Liver (tissue), 9 donors: ENCODE data around the gene RTN4. TPM values are rescaled to one million over a fixed set of nuclear protein-coding genes. Genes with fewer than 3 reads are reported as not detected.

Experiments
- DNase-seq: peaks from one replicate; pipeline ENCODE4 v3.0.0-alpha.2; 2017; ENCODE audit warnings: low spot score
- H3K27ac ChIP-seq, 2 donors: one replicate each; pipeline ENCODE4 v1.7.0; 2013; ENCODE audit warnings: inconsistent platforms in 2 of 2, low read length in 2 of 2, control low read depth in 1 of 2, low read depth in 1 of 2, mild to moderate bottlenecking in 1 of 2
- H3K27me3 ChIP-seq, 4 donors: one replicate each; pipeline versions ENCODE4 v1.6.1 to v1.7.0; 2013; ENCODE audit warnings: low read length in 3 of 4, inconsistent platforms in 1 of 4, mild to moderate bottlenecking in 1 of 4, moderate library complexity in 1 of 4; ENCODE audit not compliant: control insufficient read depth in 4 of 4, insufficient read depth in 4 of 4
- H3K36me3 ChIP-seq, 4 donors: one replicate each; pipeline versions ENCODE4 v1.6.1 to v1.7.0; 2013; ENCODE audit warnings: low read length in 3 of 4, mild to moderate bottlenecking in 3 of 4, low read depth in 1 of 4, moderate library complexity in 1 of 4; ENCODE audit not compliant: control insufficient read depth in 4 of 4, insufficient read depth in 3 of 4
- H3K4me1 ChIP-seq, 4 donors: one replicate each; pipeline versions ENCODE4 v1.6.1 to v1.7.0; 2013; ENCODE audit warnings: low read length in 3 of 4, mild to moderate bottlenecking in 3 of 4, moderate library complexity in 1 of 4; ENCODE audit not compliant: control insufficient read depth in 4 of 4, insufficient read depth in 4 of 4
- H3K4me3 ChIP-seq, 3 donors: one replicate each; pipeline versions ENCODE4 v1.6.1 to v1.7.0; 2013; ENCODE audit warnings: low read length in 3 of 3, control low read depth in 1 of 3, low read depth in 1 of 3, mild to moderate bottlenecking in 1 of 3
- H3K9ac ChIP-seq, 2 donors: one replicate each; pipeline ENCODE4 v1.7.0; 2013; ENCODE audit warnings: low read length in 2 of 2, mild to moderate bottlenecking in 2 of 2, moderate library complexity in 2 of 2, control low read depth in 1 of 2, low read depth in 1 of 2
- H3K9me3 ChIP-seq, 4 donors: one replicate each; pipeline versions ENCODE4 v1.6.1 to v1.7.0; 2013; ENCODE audit warnings: low read length in 3 of 4; ENCODE audit not compliant: control insufficient read depth in 4 of 4
- ATF3 ChIP-seq: IDR thresholded peaks from 2 replicates; pipeline ENCODE4 v1.6.1; 2016; ENCODE audit warnings: antibody characterized with exemption
- EGR1 ChIP-seq, 2 donors: IDR thresholded peaks; 2 replicates each; pipeline ENCODE4 v1.6.1; 2016 to 2018; ENCODE audit warnings: antibody characterized with exemption in 2 of 2, low read depth in 2 of 2
- FOXA1 ChIP-seq: IDR thresholded peaks from 2 replicates; pipeline ENCODE4 v1.6.1; 2016; ENCODE audit warnings: antibody characterized with exemption
- FOXA2 ChIP-seq: IDR thresholded peaks from 2 replicates; pipeline ENCODE4 v1.6.1; 2016; ENCODE audit warnings: antibody characterized with exemption
- GABPA ChIP-seq, 2 donors: IDR thresholded peaks in 1 of 2; conservative IDR thresholded peaks in 1 of 2; 2 replicates each; pipeline ENCODE4 v1.6.1; 2016; ENCODE audit warnings: antibody characterized with exemption in 2 of 2, mild to moderate bottlenecking in 1 of 2, moderate library complexity in 1 of 2
- HNF4A ChIP-seq, 2 donors: conservative IDR thresholded peaks; 2 replicates each; pipeline ENCODE4 v1.6.1; 2016; ENCODE audit warnings: antibody characterized with exemption in 2 of 2, mild to moderate bottlenecking in 2 of 2
- HNF4G ChIP-seq: IDR thresholded peaks from 2 replicates; pipeline ENCODE4 v1.6.1; 2016; ENCODE audit warnings: antibody characterized with exemption
- JUND ChIP-seq, 2 donors: IDR thresholded peaks; 2 replicates each; pipeline ENCODE4 v1.6.1; 2016; ENCODE audit warnings: antibody characterized with exemption in 2 of 2
- NR2F2 ChIP-seq: IDR thresholded peaks from 2 replicates; pipeline ENCODE4 v1.6.1; 2016; ENCODE audit warnings: antibody characterized with exemption
- RAD21 ChIP-seq, 2 donors: IDR thresholded peaks; 2 replicates each; pipeline ENCODE4 v1.6.1; 2016; ENCODE audit warnings: antibody characterized with exemption in 2 of 2, mild to moderate bottlenecking in 2 of 2
- RXRA ChIP-seq, 2 donors: IDR thresholded peaks; 2 replicates each; pipeline ENCODE4 v1.6.1; 2017 to 2018; ENCODE audit warnings: antibody characterized with exemption in 2 of 2, mild to moderate bottlenecking in 1 of 2
- SP1 ChIP-seq: IDR thresholded peaks from 2 replicates; pipeline ENCODE4 v1.6.1; 2018; ENCODE audit warnings: antibody characterized with exemption, mild to moderate bottlenecking
- TAF1 ChIP-seq: conservative IDR thresholded peaks from 2 replicates; pipeline ENCODE4 v1.6.1; 2016; ENCODE audit warnings: antibody characterized with exemption, mild to moderate bottlenecking
- YY1 ChIP-seq: IDR thresholded peaks from 2 replicates; pipeline ENCODE4 v1.6.1; 2016; ENCODE audit warnings: antibody characterized with exemption, mild to moderate bottlenecking
- WGBS: extraction: QIAGEN DNeasy Blood & Tissue Kit; methylation state at CpG from one replicate; pipeline ENCODE4 v1.1.7; 2013; 5-methylcytosine and 5-hydroxymethylcytosine counted together
- polyA plus RNA-seq, 2 donors: library from polyadenylated mRNA; stranded (reverse) in 1 of 2; unstranded in 1 of 2; fragments of 200-250 nt in 1 of 2; fragments of >200 nt in 1 of 2; fragmentation: Nextera tagmentation in 1 of 2; extraction: Ambion mirVana in 1 of 2; gene quantifications; one replicate each; pipeline versions ENCODE4 v1.2.1 to v1.2.3, GENCODE V29; 2013 to 2015
- total RNA-seq, 2 donors: library from RNA; depleted of rRNA; stranded (reverse); fragments of >200 nt; gene quantifications; one replicate each; pipeline ENCODE4 v1.2.3, GENCODE V29; 2014
- TF ChIP-seq, protein P1 (sequence below): IDR thresholded peaks from 2 replicates; pipeline ENCODE4 v1.6.1; 2016; ENCODE audit warnings: antibody characterized with exemption, mild to moderate bottlenecking
- TF ChIP-seq, protein P2 (sequence below): fragments of 150-350 bp; IDR thresholded peaks from 2 replicates; pipeline ENCODE4 v1.5.1; 2017; ENCODE audit warnings: improper control_type of control experiment, low read depth, low read length; ENCODE audit not compliant: missing input control
- donor health status: healthy.
- donor health status: healthy.
- donor health status: healthy.
- donor health status: healthy.
- donor health status: healthy.

Gene RTN4
- total and polyA plus RNA-seq, 4 donors: 73.5 to 348 (median 151) TPM

DNA sequence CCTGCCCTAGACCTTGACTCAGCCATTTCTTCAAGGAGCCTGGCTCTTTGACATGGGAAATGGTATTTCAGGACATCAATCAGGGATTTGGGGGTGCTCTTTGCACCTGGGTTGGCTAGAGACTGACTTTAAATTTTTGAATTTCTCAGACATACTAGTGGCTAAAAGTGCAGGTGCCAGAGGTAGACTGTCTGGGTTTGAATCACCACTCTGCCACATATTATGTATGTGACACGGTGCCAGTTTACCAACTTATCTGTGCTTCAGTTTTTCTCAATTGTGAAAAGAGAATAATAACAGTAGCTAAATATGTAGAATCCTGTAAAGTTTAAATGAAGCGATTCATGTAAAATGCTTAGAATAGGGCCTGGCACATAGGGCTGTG lies 49.2 kb upstream of the RTN4 start:
- Histone ChIP-seq H3K9me3 (no peaks in the 10 kb centered on the region), H3K4me3 (no peak overlapping the region), H3K9ac (no peak overlapping the region), H3K4me1 (peaks cover 0 to 2% (median 0%) of the 10 kb centered on the region in 4 donors), H3K36me3 (no peaks in the 10 kb centered on the region), H3K27ac (no peak overlapping the region), H3K27me3 (no peaks in the 10 kb centered on the region)
- TF ChIP-seq EGR1 (IDR thresholded peaks at IDR 0.05; ENCODE audit: low read depth in 2 of 2): no peak
- no peak for TF ChIP-seq HNF4G
- no peak for TF ChIP-seq FOXA1
- no peak for TF ChIP-seq YY1
- no peak for TF ChIP-seq HNF4A (conservative IDR thresholded peaks at IDR 0.05)
- no peak for TF ChIP-seq RAD21 (IDR thresholded peaks at IDR 0.05)
- no peak for DNase-seq
- WGBS: 97% methylated on average over 2 of the region's 2 CpGs

DNA sequence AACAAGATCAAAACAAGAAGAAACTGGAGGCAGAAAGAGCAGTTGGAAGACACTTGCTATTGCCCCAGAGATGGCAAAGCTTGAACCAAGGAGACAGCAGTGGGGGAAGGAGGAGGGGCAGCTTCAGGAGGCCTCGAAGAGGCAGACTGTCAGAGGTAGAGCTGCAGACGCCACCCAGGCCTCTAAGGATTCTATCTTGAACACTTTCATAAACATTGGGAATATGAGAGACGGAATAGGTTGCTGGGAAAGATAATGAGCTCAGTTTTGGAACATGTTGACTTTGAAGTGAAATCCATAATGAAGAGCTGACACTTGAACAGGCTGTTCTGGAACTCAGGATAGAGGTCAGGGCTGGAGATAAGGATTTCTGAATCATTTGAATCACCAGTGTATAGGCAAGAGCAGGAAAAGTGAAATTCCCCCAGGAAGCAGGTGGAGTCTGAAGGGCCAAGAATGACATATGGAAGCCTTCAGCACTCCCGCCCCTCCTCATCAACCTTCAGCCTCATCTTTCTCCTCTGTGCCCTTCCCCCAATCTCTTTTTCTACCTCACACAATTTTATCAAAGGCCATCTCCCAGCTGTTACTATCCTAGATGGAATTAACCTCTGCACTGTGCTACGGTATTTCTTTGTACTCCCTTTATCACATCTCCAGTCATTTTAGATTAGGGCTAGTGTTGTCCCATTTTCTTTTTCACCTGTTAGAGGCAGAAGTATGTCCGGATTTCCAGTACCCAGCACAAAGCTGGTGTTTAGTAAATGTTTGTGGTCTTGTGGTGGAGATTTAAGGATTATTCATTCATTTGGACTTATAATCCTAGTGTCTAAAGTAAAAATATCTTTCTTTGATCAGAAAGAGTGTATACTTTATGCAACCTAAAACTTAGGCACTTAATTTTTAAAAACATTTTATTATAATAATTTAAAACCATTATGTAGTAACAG lies 47.5 kb upstream of the RTN4 start:
- DNase-seq: no peak
- Histone ChIP-seq H3K4me3 (no peak overlapping the region), H3K9me3 (no peaks in the 10 kb centered on the region), H3K4me1 (peaks cover 0 to 2% (median 0%) of the 10 kb centered on the region in 4 donors), H3K27me3 (no peaks in the 10 kb centered on the region), H3K9ac (no peak overlapping the region), H3K27ac (no peak overlapping the region), H3K36me3 (no peaks in the 10 kb centered on the region)
- TF ChIP-seq EGR1 (IDR thresholded peaks at IDR 0.05; ENCODE audit: low read depth in 2 of 2) (no peak), NR2F2 (no peak), FOXA1 (no peak), JUND (IDR thresholded peaks at IDR 0.05) (no peak), ATF3 (no peak), RXRA (IDR thresholded peaks at IDR 0.05) (no peak), TAF1 (no peak)
- TF ChIP-seq, protein P1, sequence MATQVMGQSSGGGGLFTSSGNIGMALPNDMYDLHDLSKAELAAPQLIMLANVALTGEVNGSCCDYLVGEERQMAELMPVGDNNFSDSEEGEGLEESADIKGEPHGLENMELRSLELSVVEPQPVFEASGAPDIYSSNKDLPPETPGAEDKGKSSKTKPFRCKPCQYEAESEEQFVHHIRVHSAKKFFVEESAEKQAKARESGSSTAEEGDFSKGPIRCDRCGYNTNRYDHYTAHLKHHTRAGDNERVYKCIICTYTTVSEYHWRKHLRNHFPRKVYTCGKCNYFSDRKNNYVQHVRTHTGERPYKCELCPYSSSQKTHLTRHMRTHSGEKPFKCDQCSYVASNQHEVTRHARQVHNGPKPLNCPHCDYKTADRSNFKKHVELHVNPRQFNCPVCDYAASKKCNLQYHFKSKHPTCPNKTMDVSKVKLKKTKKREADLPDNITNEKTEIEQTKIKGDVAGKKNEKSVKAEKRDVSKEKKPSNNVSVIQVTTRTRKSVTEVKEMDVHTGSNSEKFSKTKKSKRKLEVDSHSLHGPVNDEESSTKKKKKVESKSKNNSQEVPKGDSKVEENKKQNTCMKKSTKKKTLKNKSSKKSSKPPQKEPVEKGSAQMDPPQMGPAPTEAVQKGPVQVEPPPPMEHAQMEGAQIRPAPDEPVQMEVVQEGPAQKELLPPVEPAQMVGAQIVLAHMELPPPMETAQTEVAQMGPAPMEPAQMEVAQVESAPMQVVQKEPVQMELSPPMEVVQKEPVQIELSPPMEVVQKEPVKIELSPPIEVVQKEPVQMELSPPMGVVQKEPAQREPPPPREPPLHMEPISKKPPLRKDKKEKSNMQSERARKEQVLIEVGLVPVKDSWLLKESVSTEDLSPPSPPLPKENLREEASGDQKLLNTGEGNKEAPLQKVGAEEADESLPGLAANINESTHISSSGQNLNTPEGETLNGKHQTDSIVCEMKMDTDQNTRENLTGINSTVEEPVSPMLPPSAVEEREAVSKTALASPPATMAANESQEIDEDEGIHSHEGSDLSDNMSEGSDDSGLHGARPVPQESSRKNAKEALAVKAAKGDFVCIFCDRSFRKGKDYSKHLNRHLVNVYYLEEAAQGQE: no peak
- WGBS: 75% methylated on average over 6 of the region's 6 CpGs

- Histone ChIP-seq H3K36me3 (no peaks in the 10 kb centered on the region), H3K9ac (no peak overlapping the region), H3K9me3 (no peaks in the 10 kb centered on the region), H3K4me1 (peaks cover 0 to 2% (median 0%) of the 10 kb centered on the region in 4 donors), H3K4me3 (no peak overlapping the region), H3K27ac (no peak overlapping the region), H3K27me3 (no peaks in the 10 kb centered on the region)
- no peak for TF ChIP-seq HNF4A (conservative IDR thresholded peaks at IDR 0.05)
- TF ChIP-seq GABPA (IDR thresholded peaks at IDR 0.05 in 1 of 2, conservative IDR thresholded peaks at IDR 0.05 in 1 of 2): no peak
- no peak for TF ChIP-seq HNF4G
- no peak for TF ChIP-seq ATF3
- no peak for TF ChIP-seq RAD21 (IDR thresholded peaks at IDR 0.05)
- TF ChIP-seq SP1: no peak
- TF ChIP-seq, protein P1: no peak
- TF ChIP-seq, protein P2, sequence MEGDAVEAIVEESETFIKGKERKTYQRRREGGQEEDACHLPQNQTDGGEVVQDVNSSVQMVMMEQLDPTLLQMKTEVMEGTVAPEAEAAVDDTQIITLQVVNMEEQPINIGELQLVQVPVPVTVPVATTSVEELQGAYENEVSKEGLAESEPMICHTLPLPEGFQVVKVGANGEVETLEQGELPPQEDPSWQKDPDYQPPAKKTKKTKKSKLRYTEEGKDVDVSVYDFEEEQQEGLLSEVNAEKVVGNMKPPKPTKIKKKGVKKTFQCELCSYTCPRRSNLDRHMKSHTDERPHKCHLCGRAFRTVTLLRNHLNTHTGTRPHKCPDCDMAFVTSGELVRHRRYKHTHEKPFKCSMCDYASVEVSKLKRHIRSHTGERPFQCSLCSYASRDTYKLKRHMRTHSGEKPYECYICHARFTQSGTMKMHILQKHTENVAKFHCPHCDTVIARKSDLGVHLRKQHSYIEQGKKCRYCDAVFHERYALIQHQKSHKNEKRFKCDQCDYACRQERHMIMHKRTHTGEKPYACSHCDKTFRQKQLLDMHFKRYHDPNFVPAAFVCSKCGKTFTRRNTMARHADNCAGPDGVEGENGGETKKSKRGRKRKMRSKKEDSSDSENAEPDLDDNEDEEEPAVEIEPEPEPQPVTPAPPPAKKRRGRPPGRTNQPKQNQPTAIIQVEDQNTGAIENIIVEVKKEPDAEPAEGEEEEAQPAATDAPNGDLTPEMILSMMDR: no peak
- no peak for TF ChIP-seq FOXA2
- 89% methylated on average over 1 of the region's 1 CpG for WGBS
- DNase-seq: no peak
These were observed 46.8 kb upstream of the RTN4 start for GRCh38 chr2:55097082-55097460.
